H9 (cell line): ENCODE measurements around the gene CPT2. TPM values are rescaled to one million over a fixed set of nuclear protein-coding genes. Genes with fewer than 3 reads are reported as not detected.

Experiments
- DNase-seq: peaks from one replicate; pipeline ENCODE4 v3.0.0-alpha.2; 2017
- H2AFZ ChIP-seq: one replicate; pipeline ENCODE4 v1.6.1; 2013; ENCODE audit warnings: mild to moderate bottlenecking, low read length, control low read depth, moderate library complexity
- H2AK5ac ChIP-seq: 2 replicates; pipeline ENCODE4 v1.6.1; 2013; ENCODE audit warnings: low read length, control low read depth, mixed read lengths; ENCODE audit not compliant: insufficient read length
- H2BK120ac ChIP-seq: one replicate; pipeline ENCODE4 v1.6.1; 2013; ENCODE audit warnings: low read depth, mild to moderate bottlenecking, low read length, control low read depth, inconsistent platforms; ENCODE audit not compliant: poor library complexity, severe bottlenecking
- H2BK12ac ChIP-seq: 2 replicates; pipeline ENCODE4 v1.6.1; 2013; ENCODE audit warnings: low read length, control low read depth, mixed read lengths, low read depth; ENCODE audit not compliant: insufficient read length
- H2BK15ac ChIP-seq: 2 replicates; pipeline ENCODE4 v1.6.1; 2013; ENCODE audit warnings: low read depth, low read length, control low read depth
- H2BK20ac ChIP-seq: one replicate; pipeline ENCODE4 v1.6.1; 2013; ENCODE audit warnings: low read depth, mild to moderate bottlenecking, low read length, control low read depth, inconsistent platforms; ENCODE audit not compliant: poor library complexity, severe bottlenecking
- H2BK5ac ChIP-seq: 2 replicates; pipeline ENCODE4 v1.6.1; 2013; ENCODE audit warnings: low read length, control low read depth, mixed read lengths; ENCODE audit not compliant: insufficient read length
- H3K14ac ChIP-seq: 2 replicates; pipeline ENCODE4 v1.6.1; 2013; ENCODE audit warnings: low read length, control low read depth; ENCODE audit not compliant: insufficient read depth
- H3K18ac ChIP-seq: 2 replicates; pipeline ENCODE4 v1.6.1; 2013; ENCODE audit warnings: low read depth, mild to moderate bottlenecking, mixed read lengths, low read length, control low read depth; ENCODE audit not compliant: insufficient read length
- H3K23ac ChIP-seq: 2 replicates; pipeline ENCODE4 v1.6.1; 2013; ENCODE audit warnings: low read length, control low read depth, mixed read lengths, low read depth; ENCODE audit not compliant: insufficient read length
- H3K23me2 ChIP-seq: 2 replicates; pipeline ENCODE4 v1.6.1; 2013; ENCODE audit warnings: low read depth, mild to moderate bottlenecking, mixed read lengths, low read length, control low read depth; ENCODE audit not compliant: insufficient read length, poor library complexity, severe bottlenecking
- H3K27ac ChIP-seq: 2 replicates; pipeline ENCODE4 v1.5.1; 2013; ENCODE audit warnings: low read length, control low read depth, mixed read lengths, low read depth; ENCODE audit not compliant: insufficient read length
- H3K27me3 ChIP-seq: 2 replicates; pipeline ENCODE4 v1.6.1; 2013; ENCODE audit warnings: low read length, control low read depth, inconsistent platforms; ENCODE audit not compliant: insufficient read depth
- H3K4ac ChIP-seq: 2 replicates; pipeline ENCODE4 v1.6.1; 2013; ENCODE audit warnings: low read depth, mild to moderate bottlenecking, control low read depth, inconsistent platforms, low read length, moderate library complexity
- H3K4me1 ChIP-seq: 2 replicates; pipeline ENCODE4 v1.6.1; 2013; ENCODE audit warnings: low read length, control low read depth, inconsistent platforms; ENCODE audit not compliant: insufficient read depth
- H3K4me2 ChIP-seq: 2 replicates; pipeline ENCODE4 v1.6.1; 2013; ENCODE audit warnings: low read length, control low read depth, mixed read lengths; ENCODE audit not compliant: insufficient read length, insufficient read depth
- H3K56ac ChIP-seq: 2 replicates; pipeline ENCODE4 v1.6.1; 2013; ENCODE audit warnings: low read depth, mild to moderate bottlenecking, mixed read lengths, low read length, control low read depth; ENCODE audit not compliant: insufficient read length
- H3K79me1 ChIP-seq: 2 replicates; pipeline ENCODE4 v1.6.1; 2013; ENCODE audit warnings: low read depth, mild to moderate bottlenecking, moderate library complexity, low read length, control low read depth, inconsistent platforms; ENCODE audit not compliant: insufficient read depth, poor library complexity, severe bottlenecking
- H3K79me2 ChIP-seq: 2 replicates; pipeline ENCODE4 v1.6.1; 2013; ENCODE audit warnings: low read length, control low read depth, inconsistent platforms; ENCODE audit not compliant: insufficient read depth
- H3K9ac ChIP-seq: 2 replicates; pipeline ENCODE4 v1.6.1; 2013; ENCODE audit warnings: low read length, control low read depth, mixed read lengths; ENCODE audit not compliant: insufficient read length; ENCODE audit errors: extremely low read depth
- H3K9me3 ChIP-seq: one replicate; pipeline ENCODE4 v1.6.1; 2013; ENCODE audit warnings: low read depth, low read length, inconsistent platforms; ENCODE audit not compliant: control insufficient read depth
- H3T11ph ChIP-seq: one replicate; pipeline ENCODE4 v1.6.1; 2013; ENCODE audit warnings: mild to moderate bottlenecking, low read length, control low read depth, inconsistent platforms
- H4K20me1 ChIP-seq: one replicate; pipeline ENCODE4 v1.6.1; 2013; ENCODE audit not compliant: control insufficient read depth, insufficient read length, insufficient read depth
- H4K5ac ChIP-seq: 2 replicates; pipeline ENCODE4 v1.6.1; 2013; ENCODE audit warnings: low read depth, mild to moderate bottlenecking, mixed read lengths, low read length, control low read depth; ENCODE audit not compliant: insufficient read length
- H4K8ac ChIP-seq: replicated peaks from 2 replicates; pipeline ENCODE4 v1.6.1; 2013; ENCODE audit warnings: low read length, control low read depth, mixed read lengths, low read depth; ENCODE audit not compliant: insufficient read length
- H4K91ac ChIP-seq: 2 replicates; pipeline ENCODE4 v1.6.1; 2013; ENCODE audit warnings: low read depth, mild to moderate bottlenecking, moderate library complexity, mixed read lengths, low read length, control low read depth; ENCODE audit not compliant: insufficient read length
- H3K27ac Mint-ChIP-seq, 3 experiments: 2 replicates in 2 of 3; 3 replicates in 1 of 3; pipeline ENCODE4 v1.8.0; 2020 to 2021; ENCODE audit warnings: mixed read lengths in 3 of 3, mild to moderate bottlenecking in 1 of 3, moderate library complexity in 1 of 3
- H3K27me3 Mint-ChIP-seq: 2 replicates; pipeline ENCODE4 v1.8.0; 2021; ENCODE audit warnings: low read depth, mild to moderate bottlenecking, moderate library complexity, mixed read lengths
- H3K36me3 Mint-ChIP-seq, 3 experiments: 2 replicates in 2 of 3; 3 replicates in 1 of 3; pipeline ENCODE4 v1.8.0; 2020 to 2021; ENCODE audit warnings: low read depth in 3 of 3, mixed read lengths in 3 of 3; ENCODE audit not compliant: insufficient read depth in 1 of 3
- H3K4me1 Mint-ChIP-seq, 2 experiments: 2 replicates each; pipeline ENCODE4 v1.8.0; 2020; ENCODE audit warnings: mixed read lengths in 2 of 2
- H3K4me3 Mint-ChIP-seq, 2 experiments: 2 replicates in 1 of 2; 3 replicates in 1 of 2; pipeline ENCODE4 v1.8.0; 2020 to 2021; ENCODE audit warnings: mild to moderate bottlenecking in 2 of 2, mixed read lengths in 2 of 2, moderate library complexity in 1 of 2
- H3K9me3 Mint-ChIP-seq, 2 experiments: 2 replicates in 1 of 2; 3 replicates in 1 of 2; pipeline ENCODE4 v1.8.0; 2020; ENCODE audit warnings: mild to moderate bottlenecking in 2 of 2, mixed read lengths in 2 of 2, moderate library complexity in 1 of 2
- WGBS: extraction: QIAGEN DNeasy Blood & Tissue Kit; methylation state at CpG from one replicate; pipeline ENCODE4 v1.1.7; 2013; ENCODE audit warnings: missing lambda C conversion rate, low lambda C conversion rate, mixed read lengths; ENCODE audit not compliant: insufficient read length; ENCODE audit errors: extremely low coverage; 5-methylcytosine and 5-hydroxymethylcytosine counted together
- total RNA-seq: library from RNA; stranded (reverse); gene quantifications from 2 replicates; pipeline ENCODE4 v1.2.1, GENCODE V29; 2021
- TF ChIP-seq, protein P1 (sequence below): fragments of 200-600 bp; sonication (generic); conservative IDR thresholded peaks from 3 replicates; pipeline ENCODE4 v1.8.0; 2021; ENCODE audit warnings: antibody characterized with exemption, mild to moderate bottlenecking

The CPT2 gene
- total RNA-seq, 1 experiment from 2014 or later: 33.2 TPM

DNA sequence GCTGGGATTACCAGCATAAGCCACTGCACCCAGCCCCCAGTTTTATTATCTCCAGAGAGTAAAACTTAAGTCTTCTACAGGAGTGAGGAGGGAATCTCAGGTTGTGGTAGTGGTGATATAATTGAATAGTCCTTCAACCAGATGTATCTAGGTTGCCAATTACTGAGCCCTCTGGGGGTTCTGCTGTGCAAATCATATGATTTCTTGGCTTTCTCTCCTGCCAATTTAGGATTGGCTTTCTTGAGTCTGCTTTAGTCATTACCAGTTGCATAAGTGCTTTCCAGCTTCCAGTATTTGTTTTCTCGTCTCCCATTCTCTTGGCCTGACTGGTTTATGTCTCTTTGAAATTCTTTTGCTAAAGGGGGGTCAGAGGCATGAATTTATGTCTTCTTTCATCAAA, 11.1 kb downstream of the CPT2 start:
- no peak overlapping the region for H3K27ac ChIP-seq
- no peak overlapping the region for H3K4me3 Mint-ChIP-seq

More for the DNA sequence above, 11.1 kb downstream of the CPT2 start:
- Histone ChIP-seq H3K23me2 (no peaks in the 10 kb centered on the region), H2AFZ (no peak overlapping the region), H3K4ac (no peak overlapping the region), H3K23ac (no peak overlapping the region), H2BK120ac (no peak overlapping the region), H3K14ac (no peak overlapping the region), H4K5ac (no peak overlapping the region), H2BK15ac (no peak overlapping the region), H2BK5ac (no peak overlapping the region), H3K18ac (no peak overlapping the region), H3K9me3 (peaks cover 26% of the 10 kb centered on the region), H3K4me1 (no peaks in the 10 kb centered on the region), H3K56ac (no peak overlapping the region), H3K79me1 (no peaks in the 10 kb centered on the region), H3T11ph (no peak overlapping the region), H3K9ac (no peak overlapping the region), H2AK5ac (no peak overlapping the region), H4K20me1 (no peaks in the 10 kb centered on the region), H3K79me2 (no peaks in the 10 kb centered on the region), H2BK20ac (no peak overlapping the region), H3K4me2 (no peak overlapping the region), H4K91ac (no peak overlapping the region), H4K8ac (no peak overlapping the region), H2BK12ac (no peak overlapping the region), H3K27me3 (no peaks in the 10 kb centered on the region)
- Mint-ChIP-seq H3K4me1 (no peaks in the 10 kb centered on the region), H3K27me3 (peaks cover 1% of the 10 kb centered on the region; the same call in 1 of the 2 replicates), H3K27ac (no peak overlapping the region), H3K36me3 (peaks cover 71 to 95% (median 93%) of the 10 kb centered on the region in 3 experiments), H3K9me3 (peaks cover 38 to 39% of the 10 kb centered on the region in 2 experiments)
- no peak for DNase-seq
- TF ChIP-seq, protein P1, sequence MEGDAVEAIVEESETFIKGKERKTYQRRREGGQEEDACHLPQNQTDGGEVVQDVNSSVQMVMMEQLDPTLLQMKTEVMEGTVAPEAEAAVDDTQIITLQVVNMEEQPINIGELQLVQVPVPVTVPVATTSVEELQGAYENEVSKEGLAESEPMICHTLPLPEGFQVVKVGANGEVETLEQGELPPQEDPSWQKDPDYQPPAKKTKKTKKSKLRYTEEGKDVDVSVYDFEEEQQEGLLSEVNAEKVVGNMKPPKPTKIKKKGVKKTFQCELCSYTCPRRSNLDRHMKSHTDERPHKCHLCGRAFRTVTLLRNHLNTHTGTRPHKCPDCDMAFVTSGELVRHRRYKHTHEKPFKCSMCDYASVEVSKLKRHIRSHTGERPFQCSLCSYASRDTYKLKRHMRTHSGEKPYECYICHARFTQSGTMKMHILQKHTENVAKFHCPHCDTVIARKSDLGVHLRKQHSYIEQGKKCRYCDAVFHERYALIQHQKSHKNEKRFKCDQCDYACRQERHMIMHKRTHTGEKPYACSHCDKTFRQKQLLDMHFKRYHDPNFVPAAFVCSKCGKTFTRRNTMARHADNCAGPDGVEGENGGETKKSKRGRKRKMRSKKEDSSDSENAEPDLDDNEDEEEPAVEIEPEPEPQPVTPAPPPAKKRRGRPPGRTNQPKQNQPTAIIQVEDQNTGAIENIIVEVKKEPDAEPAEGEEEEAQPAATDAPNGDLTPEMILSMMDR: no peak
- no CpG with 5 or more reads among the region's 1 CpG for WGBS
